Measurements from ENCODE around the gene WDR41.

DNA sequence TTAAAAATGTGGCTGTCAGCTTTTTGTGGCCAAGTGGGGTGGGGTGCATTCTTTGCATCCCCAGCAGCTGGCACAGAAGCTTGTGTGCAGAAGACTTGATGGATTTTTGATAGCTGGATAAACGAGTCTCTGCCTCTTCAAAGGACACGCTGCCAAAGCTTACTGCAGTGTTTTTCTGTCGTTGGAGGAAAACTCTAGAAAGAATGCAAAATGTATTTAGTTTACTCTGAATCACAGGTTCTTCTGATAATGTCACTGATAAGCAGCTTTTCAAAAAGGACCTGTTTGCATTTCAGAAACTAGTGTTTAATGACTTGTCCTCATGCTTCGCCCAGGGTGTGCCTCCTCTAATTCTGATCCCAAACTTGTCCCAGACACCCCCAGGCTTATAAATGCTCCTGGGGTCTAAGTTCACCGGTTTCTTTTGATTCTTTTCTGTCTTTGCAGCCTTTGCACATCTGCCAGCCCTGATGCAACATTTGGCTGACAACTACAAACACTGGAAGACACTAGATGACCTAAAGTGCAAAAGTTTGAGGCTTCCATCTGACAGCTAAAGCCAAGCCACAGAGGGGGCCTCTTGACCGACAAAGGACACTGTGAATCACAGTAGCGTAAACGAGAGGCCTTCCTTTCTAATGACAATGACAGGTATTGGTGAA lies 66.0 kb downstream of the WDR41 start:
- TF ChIP-seq, protein P1, sequence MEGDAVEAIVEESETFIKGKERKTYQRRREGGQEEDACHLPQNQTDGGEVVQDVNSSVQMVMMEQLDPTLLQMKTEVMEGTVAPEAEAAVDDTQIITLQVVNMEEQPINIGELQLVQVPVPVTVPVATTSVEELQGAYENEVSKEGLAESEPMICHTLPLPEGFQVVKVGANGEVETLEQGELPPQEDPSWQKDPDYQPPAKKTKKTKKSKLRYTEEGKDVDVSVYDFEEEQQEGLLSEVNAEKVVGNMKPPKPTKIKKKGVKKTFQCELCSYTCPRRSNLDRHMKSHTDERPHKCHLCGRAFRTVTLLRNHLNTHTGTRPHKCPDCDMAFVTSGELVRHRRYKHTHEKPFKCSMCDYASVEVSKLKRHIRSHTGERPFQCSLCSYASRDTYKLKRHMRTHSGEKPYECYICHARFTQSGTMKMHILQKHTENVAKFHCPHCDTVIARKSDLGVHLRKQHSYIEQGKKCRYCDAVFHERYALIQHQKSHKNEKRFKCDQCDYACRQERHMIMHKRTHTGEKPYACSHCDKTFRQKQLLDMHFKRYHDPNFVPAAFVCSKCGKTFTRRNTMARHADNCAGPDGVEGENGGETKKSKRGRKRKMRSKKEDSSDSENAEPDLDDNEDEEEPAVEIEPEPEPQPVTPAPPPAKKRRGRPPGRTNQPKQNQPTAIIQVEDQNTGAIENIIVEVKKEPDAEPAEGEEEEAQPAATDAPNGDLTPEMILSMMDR (conservative IDR thresholded peaks at IDR 0.05 in 1 of 2, IDR thresholded peaks at IDR 0.05 in 1 of 2; ENCODE audit: extremely low read depth in 1 of 2, insufficient read depth in 1 of 2, low read depth in 1 of 2, low read length in 2 of 2), result no peak
- no peak for TF ChIP-seq EZH2 (IDR thresholded peaks at IDR 0.05; ENCODE audit: borderline replicate concordance, low read length)
